ENCODE data around the gene GFI1. TPM values are rescaled to one million over a fixed set of nuclear protein-coding genes. Genes with fewer than 3 reads are reported as not detected.
"Not testable (repeated sequence)": the region's sequence is repeated elsewhere in the genome, so short reads cannot be mapped to it uniquely, and the experiment has no call there.

GFI1 gene
- total RNA-seq, 1 donor from 2014 or later = 0.34 TPM

DNA sequence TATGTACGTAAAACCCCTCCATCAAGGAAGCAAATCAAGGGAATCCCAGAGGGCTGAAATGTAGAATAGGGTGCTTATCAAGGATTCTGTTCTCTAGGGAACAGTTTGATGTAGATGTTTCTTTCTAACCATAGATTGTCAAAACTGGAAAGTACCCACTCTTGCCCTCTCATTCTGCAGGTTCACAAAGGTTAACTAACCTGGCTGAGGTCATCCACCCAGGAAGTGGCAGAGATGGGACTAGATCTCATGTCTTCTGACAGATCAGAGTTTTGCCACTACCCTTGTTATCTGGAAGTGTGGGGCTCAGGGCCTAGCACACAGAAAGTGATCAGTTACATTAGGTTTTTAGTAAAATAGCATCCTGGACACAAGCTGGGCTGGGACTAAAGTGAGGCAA, 47.4 kb downstream of the GFI1 start:
- no peak overlapping the region for H3K4me3 Mint-ChIP-seq
- H3K27me3 Mint-ChIP-seq (ENCODE audit: low read depth) = no peaks in the 10 kb centered on the region
- peaks cover 2% of the 10 kb centered on the region for H3K4me1 Mint-ChIP-seq
- no peaks in the 10 kb centered on the region for H3K36me3 Mint-ChIP-seq
- H3K9me3 Mint-ChIP-seq = peaks cover 9% of the 10 kb centered on the region
- no peak for DNase-seq (ENCODE audit: low spot score in 2 of 2, unreplicated experiment in 2 of 2)
- TF ChIP-seq CTCF (IDR thresholded peaks at IDR 0.05; ENCODE audit: unreplicated experiment) = no peak
- no peak overlapping the region for H3K27ac Mint-ChIP-seq

GRCh38 chr1:92434572-92434971, 52.2 kb downstream of the GFI1 start:
- not testable (repeated sequence) for DNase-seq (ENCODE audit: low spot score in 2 of 2, unreplicated experiment in 2 of 2); H3K27ac Mint-ChIP-seq; H3K4me1 Mint-ChIP-seq; H3K27me3 Mint-ChIP-seq (ENCODE audit: low read depth); H3K36me3 Mint-ChIP-seq; H3K4me3 Mint-ChIP-seq
- peaks cover 27% of the 10 kb centered on the region for H3K9me3 Mint-ChIP-seq

GRCh38 chr1:92430030-92430429, 56.7 kb downstream of the GFI1 start:
- Mint-ChIP-seq H3K27me3 (ENCODE audit: low read depth) (peaks cover 3% of the 10 kb centered on the region), H3K36me3 (no peaks in the 10 kb centered on the region), H3K9me3 (peaks cover 22% of the 10 kb centered on the region), H3K4me3 (no peak overlapping the region), H3K27ac (no peak overlapping the region), H3K4me1 (no peaks in the 10 kb centered on the region)
- TF ChIP-seq CTCF (IDR thresholded peaks at IDR 0.05; ENCODE audit: unreplicated experiment) = no peak
- no peak for DNase-seq (ENCODE audit: low spot score in 2 of 2, unreplicated experiment in 2 of 2)

DNA sequence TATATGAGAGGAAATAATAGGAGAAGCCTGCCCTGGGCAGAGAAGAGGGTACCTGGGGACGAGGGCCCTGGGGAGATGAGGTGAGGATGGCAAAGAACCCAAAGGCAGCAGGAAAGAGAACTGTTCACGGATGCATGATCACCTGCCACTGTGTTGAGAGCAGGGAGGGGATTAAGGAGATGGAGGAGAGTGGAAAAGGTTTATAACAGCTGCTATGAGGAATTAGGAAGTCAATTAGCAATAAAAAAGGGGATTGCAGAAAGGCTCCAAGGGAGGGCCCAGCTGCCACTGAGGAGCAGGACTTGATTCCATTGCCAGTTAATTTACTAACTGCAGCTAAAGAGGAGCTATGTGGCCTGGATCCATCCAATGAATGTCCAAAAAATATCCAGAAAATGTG, 61.1 kb downstream of the GFI1 start:
- no peaks in the 10 kb centered on the region for H3K9me3 Mint-ChIP-seq
- peaks cover 3% of the 10 kb centered on the region for H3K27me3 Mint-ChIP-seq (ENCODE audit: low read depth)
- H3K27ac Mint-ChIP-seq = no peak overlapping the region
- no peak for TF ChIP-seq CTCF (IDR thresholded peaks at IDR 0.05; ENCODE audit: unreplicated experiment)
- H3K4me1 Mint-ChIP-seq = no peaks in the 10 kb centered on the region
- no peaks in the 10 kb centered on the region for H3K36me3 Mint-ChIP-seq
- DNase-seq (ENCODE audit: low spot score in 2 of 2, unreplicated experiment in 2 of 2) = no peak
- no peak overlapping the region for H3K4me3 Mint-ChIP-seq

Other genes starting within 250 kb of the GFI1 start
- 22.0 to 25.3 TPM (median 22.7 TPM) in 3 replicates for gene GLMN, start 187.9 kb downstream of the GFI1 start, total RNA-seq
- 38.1 to 43.3 TPM (median 42.5 TPM) in 3 replicates for gene RPAP2, start 187.9 kb downstream of the GFI1 start, total RNA-seq